ENCODE measurements around the gene MAD2L1BP.
"Not testable (repeated sequence)": the region's sequence is repeated elsewhere in the genome, so short reads cannot be mapped to it uniquely, and the experiment has no call there.

The MAD2L1BP gene

DNA sequence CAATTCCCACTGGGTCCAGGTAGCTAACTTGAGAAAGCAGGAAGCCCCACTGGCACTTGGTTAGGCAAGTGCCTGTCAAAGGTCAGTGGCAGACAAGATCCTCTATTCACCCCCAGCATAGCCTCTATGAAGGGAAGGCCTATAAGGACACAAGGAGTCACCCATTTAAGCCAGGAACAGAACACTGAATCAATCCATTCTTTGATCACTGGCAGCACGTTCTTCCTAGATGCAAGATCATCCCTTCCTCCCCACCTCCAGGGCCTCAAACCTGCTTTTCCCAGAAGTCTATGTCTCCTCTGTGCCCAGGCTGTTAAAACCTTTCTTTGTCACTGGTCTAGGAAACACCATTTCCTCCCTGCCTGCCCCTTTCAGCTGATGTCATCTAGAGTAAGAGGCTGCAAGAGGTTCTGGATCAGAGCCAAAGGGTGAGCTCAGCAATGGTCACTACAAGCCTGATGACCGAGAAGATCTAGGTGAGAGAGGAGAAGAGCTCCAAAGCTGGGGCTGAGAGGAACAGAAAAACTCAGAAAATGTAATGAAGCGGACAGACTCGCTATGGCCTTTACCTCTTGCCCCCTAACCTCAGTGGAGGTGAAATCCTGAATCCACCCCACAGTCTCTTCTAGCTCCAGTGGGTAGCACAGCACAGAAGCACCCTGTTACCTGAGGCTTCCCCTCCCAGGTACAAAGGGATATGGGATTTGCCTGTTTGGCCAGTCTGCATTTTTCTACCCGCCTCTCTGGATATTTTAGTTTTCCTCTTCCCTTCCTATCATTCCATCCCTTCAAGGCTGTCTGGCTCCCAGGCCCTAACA, 8.4 kb upstream of the MAD2L1BP start:
- FAIRE-seq (no peak), DNase-seq (ENCODE audit: insufficient read length, low spot score) (no peak)
- TF ChIP-seq, protein P1, sequence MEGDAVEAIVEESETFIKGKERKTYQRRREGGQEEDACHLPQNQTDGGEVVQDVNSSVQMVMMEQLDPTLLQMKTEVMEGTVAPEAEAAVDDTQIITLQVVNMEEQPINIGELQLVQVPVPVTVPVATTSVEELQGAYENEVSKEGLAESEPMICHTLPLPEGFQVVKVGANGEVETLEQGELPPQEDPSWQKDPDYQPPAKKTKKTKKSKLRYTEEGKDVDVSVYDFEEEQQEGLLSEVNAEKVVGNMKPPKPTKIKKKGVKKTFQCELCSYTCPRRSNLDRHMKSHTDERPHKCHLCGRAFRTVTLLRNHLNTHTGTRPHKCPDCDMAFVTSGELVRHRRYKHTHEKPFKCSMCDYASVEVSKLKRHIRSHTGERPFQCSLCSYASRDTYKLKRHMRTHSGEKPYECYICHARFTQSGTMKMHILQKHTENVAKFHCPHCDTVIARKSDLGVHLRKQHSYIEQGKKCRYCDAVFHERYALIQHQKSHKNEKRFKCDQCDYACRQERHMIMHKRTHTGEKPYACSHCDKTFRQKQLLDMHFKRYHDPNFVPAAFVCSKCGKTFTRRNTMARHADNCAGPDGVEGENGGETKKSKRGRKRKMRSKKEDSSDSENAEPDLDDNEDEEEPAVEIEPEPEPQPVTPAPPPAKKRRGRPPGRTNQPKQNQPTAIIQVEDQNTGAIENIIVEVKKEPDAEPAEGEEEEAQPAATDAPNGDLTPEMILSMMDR (IDR thresholded peaks at IDR 0.05; ENCODE audit: insufficient read depth, missing control alignments): no peak

DNA sequence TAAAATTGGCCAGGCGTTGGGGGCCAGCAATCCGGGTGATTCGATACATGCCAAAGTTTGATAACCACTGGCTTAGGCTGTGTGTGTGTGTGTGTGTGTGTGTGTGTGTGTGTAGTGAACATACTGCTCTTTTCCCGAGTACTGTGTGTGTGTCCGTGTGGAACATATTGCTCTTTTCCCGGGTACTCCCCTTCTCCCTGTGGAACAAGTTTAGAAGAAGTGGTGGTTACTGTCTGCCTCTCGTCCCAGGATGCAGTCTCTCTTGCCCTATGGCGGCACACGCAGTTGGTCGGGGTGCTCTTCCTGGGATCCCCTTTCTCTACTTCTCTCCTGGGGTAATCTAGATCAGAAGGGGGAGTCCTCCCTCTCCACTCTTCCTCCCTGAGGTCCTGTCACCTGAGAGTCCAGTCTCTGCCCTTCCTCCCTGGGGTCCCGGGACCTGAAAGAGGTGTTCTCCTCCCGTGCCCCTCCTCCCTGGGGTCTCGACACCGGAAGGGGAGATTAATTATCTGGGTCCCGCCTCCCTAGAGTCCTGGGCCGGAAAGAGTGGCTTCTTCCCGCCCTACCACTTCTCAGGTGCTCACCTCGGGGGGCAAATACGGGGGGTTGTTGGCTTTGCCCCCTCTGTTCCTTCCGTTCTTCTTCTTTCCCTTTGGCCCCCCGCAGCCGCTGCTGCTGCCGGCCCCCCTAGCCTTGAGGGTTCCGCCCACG, 7.1 kb upstream of the MAD2L1BP start:
- FAIRE-seq: no peak
- TF ChIP-seq, protein P1 (IDR thresholded peaks at IDR 0.05; ENCODE audit: insufficient read depth, missing control alignments): no peak
- DNase-seq (ENCODE audit: insufficient read length, low spot score): peak; percentile 56

DNA sequence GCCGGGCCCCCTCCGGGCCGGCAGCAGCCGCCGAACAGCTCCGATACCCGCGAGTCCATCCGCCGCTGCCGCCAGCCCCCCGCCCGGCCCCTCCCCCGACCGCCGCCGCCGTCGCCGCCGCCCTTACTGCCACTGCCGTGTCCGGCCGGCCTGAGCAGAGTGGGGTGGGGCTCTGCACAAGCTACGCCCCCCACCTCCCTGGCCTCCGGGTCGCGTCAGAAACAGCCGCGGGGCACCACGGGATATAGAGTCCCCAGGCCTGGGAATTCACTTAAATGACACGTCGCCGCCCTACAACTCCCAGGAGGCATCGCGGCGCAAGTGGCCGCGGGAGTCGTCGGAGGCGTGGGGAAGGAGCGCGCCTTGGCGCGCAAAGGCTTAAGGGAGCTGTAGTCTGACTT, 6.5 kb upstream of the MAD2L1BP start, which contains the start of gene GTPBP2:
Gene GTPBP2, minus strand, starts transcription at position 161 of the 401 bp plus-strand sequence. Its CDS starts 102 bp downstream, at position 59.
- FAIRE-seq: no peak

DNA sequence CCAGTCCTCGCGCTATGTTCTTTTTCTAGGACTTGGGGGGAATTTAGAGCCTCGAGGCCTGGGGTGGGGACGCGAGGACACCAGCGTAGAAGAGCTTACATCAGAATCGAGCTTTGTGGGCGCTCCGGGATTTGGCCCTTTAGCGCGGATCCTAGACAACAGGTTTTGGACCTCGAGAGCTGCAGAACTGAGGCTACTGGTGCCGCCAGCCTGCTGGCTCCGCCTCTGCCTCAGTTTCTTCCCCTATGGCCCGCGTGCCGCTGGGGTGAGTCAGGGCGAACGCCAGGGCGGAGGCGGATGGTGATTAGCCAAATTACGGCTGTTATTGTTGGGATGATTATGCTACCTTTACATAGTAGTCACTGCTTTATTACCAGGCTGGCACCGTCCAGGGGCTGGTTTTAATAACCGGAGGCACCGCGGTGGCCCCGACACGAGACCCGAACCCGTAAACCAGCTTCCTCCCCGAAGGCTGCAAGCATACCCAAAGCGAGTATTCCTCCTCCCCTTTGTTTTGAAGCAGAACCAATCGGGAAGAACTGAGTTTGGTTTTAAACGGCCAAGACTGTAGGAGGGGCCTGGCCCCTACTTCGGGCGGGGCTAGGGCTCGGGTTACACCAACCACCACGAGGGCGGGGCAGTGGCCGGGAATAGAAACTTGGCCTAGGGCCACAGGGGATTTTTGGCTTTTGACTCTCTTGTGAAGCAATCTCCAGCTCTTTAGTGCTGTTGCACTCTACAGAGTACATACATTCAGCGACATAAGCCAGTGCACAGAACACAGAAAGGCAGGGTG, 5.9 kb upstream of the MAD2L1BP start:
- TF ChIP-seq, protein P1 (IDR thresholded peaks at IDR 0.05; ENCODE audit: insufficient read depth, missing control alignments): no peak
- FAIRE-seq (no peak), DNase-seq (ENCODE audit: insufficient read length, low spot score) (peak; percentile 94)

More for the DNA sequence above, 6.5 kb upstream of the MAD2L1BP start, which contains the start of gene GTPBP2:
- DNase-seq (ENCODE audit: insufficient read length, low spot score): peak; percentile 83
- TF ChIP-seq, protein P1 (IDR thresholded peaks at IDR 0.05; ENCODE audit: insufficient read depth, missing control alignments): no peak

DNA sequence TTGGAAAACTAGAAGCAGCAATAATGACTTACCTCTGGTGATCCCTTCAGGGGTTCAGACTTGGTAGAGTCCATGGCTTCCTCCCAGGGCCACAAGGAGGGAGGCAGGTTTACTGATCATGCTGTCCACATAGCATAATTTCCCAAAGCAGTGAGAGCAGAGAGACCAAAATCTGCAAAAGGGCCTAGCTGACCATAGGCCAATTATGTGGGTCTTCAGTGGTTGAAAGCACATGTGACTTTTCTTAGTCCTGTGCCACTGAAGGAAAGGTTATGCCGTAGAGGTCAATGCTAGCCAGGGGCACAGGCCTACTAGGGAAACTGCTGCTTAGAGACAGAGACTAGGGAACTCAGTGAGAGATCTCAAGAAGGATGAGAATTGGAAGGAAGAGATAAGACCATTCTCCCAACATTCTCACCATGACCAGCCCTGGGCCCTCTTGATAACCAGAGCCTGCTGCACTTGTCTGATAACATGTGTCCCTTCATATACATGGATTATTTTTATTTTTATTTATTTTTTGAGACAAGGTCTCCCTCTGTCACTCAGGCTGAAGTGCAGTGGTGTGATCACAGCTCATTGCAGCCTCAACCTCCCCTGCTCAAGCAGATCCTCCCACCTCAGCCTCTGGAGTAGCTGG, 4.5 kb upstream of the MAD2L1BP start:
- no peak for FAIRE-seq
- TF ChIP-seq, protein P1 (IDR thresholded peaks at IDR 0.05; ENCODE audit: insufficient read depth, missing control alignments): no peak
- no peak for DNase-seq (ENCODE audit: insufficient read length, low spot score)

DNA sequence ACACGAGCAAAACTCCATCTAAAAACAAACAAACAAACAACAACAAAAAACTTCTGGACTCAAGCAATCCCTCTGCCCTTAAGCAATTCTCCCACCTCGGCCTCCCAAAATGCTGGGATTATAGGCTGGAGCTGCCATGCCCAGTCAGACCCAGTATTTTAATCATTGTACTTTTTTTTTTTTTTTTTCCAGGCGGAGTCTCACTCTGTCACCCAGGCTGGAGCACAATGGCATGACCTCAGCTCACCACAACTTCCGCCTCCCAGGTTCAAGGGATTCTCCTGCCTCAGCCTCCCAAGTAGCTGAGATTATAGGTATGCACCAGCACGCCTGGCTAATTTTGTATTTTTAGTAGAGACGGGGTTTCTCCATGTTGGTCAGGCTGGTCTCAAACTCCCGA, 2.6 kb upstream of the MAD2L1BP start:
- DNase-seq (ENCODE audit: insufficient read length, low spot score); FAIRE-seq: not testable (repeated sequence)

All from D721Med (cell line).